KMS-11 (cell line): ENCODE measurements around the gene UBE2O.

Experiments
- H2AFZ ChIP-seq: fragments of 200-600 bp; sonication (generic); 2 replicates; pipeline ENCODE4 v1.6.1; 2016; ENCODE audit warnings: antibody characterized with exemption, mixed run types, low read depth
- H3K27ac ChIP-seq: fragments of 200-600 bp; sonication (generic); 2 replicates; pipeline ENCODE4 v1.6.1; 2016; ENCODE audit warnings: mild to moderate bottlenecking, mixed run types
- H3K27me3 ChIP-seq: fragments of 200-600 bp; sonication (generic); 2 replicates; pipeline ENCODE4 v1.6.1; 2017; ENCODE audit warnings: mild to moderate bottlenecking, low read depth, mixed run types, moderate library complexity; ENCODE audit not compliant: insufficient read depth
- H3K36me3 ChIP-seq: fragments of 200-600 bp; sonication (generic); 2 replicates; pipeline ENCODE4 v1.6.1; 2017; ENCODE audit warnings: mild to moderate bottlenecking, mixed run types; ENCODE audit not compliant: insufficient read depth
- H3K4me1 ChIP-seq: fragments of 200-600 bp; sonication (generic); 2 replicates; pipeline ENCODE4 v1.6.1; 2016; ENCODE audit warnings: mild to moderate bottlenecking, low read depth, mixed run types; ENCODE audit not compliant: poor library complexity, severe bottlenecking
- H3K4me2 ChIP-seq: fragments of 200-600 bp; sonication (generic); 2 replicates; pipeline ENCODE4 v1.7.0; 2016; ENCODE audit warnings: mild to moderate bottlenecking, mixed run types
- H3K4me3 ChIP-seq: fragments of 200-600 bp; sonication (generic); IDR thresholded peaks from 2 replicates; pipeline ENCODE4 v1.6.1; 2017; ENCODE audit warnings: low read depth, low read length, mixed read lengths; ENCODE audit not compliant: insufficient read depth
- H3K79me2 ChIP-seq: fragments of 200-600 bp; sonication (generic); 2 replicates; pipeline ENCODE4 v1.6.1; 2016; ENCODE audit warnings: low read depth, mixed run types; ENCODE audit not compliant: insufficient read depth
- H3K9ac ChIP-seq: fragments of 200-600 bp; sonication (generic); 2 replicates; pipeline ENCODE4 v1.6.1; 2016; ENCODE audit warnings: mild to moderate bottlenecking, mixed run types
- H4K20me1 ChIP-seq: fragments of 200-600 bp; sonication (generic); 2 replicates; pipeline ENCODE4 v1.6.1; 2016; ENCODE audit warnings: mild to moderate bottlenecking, mixed run types; ENCODE audit not compliant: insufficient read depth
- CTCF ChIP-seq: fragments of 200-600 bp; sonication (generic); conservative IDR thresholded peaks from 2 replicates; pipeline ENCODE4 v1.6.1; 2017; ENCODE audit warnings: low read depth, mild to moderate bottlenecking, antibody characterized with exemption, low read length, moderate library complexity, mixed read lengths

UBE2O gene

GRCh38 chr17:76356803-76357456 is 96.0 kb downstream of the UBE2O start:
- no peak for TF ChIP-seq CTCF
- H2AFZ ChIP-seq = no peak overlapping the region
- no peaks in the 10 kb centered on the region for H4K20me1 ChIP-seq
- no peaks in the 10 kb centered on the region for H3K36me3 ChIP-seq
- H3K4me2 ChIP-seq = no peak overlapping the region
- no peaks in the 10 kb centered on the region for H3K27me3 ChIP-seq
- peaks cover 17% of the 10 kb centered on the region for H3K4me1 ChIP-seq
- H3K4me3 ChIP-seq = no peak overlapping the region
- no peak overlapping the region for H3K9ac ChIP-seq
- H3K79me2 ChIP-seq = no peaks in the 10 kb centered on the region; the same call in 1 of the 2 replicates
- no peak overlapping the region for H3K27ac ChIP-seq

- peaks cover 9% of the 10 kb centered on the region for H3K79me2 ChIP-seq
- no peaks in the 10 kb centered on the region for H3K36me3 ChIP-seq
- H4K20me1 ChIP-seq = no peaks in the 10 kb centered on the region
- no peak overlapping the region for H3K9ac ChIP-seq
- TF ChIP-seq CTCF = no peak
- no peak overlapping the region for H3K27ac ChIP-seq
- peaks cover 21% of the 10 kb centered on the region for H3K4me1 ChIP-seq
- H3K4me2 ChIP-seq = peak overlapping the region; percentile 99
- H3K27me3 ChIP-seq = no peaks in the 10 kb centered on the region
- no peak overlapping the region for H3K4me3 ChIP-seq
- peak overlapping the region; percentile 66 for H2AFZ ChIP-seq
These were observed 98.1 kb downstream of the UBE2O start for GRCh38 chr17:76354747-76355310.

- Histone ChIP-seq H3K4me2 (peak overlapping the region; percentile 99), H3K36me3 (no peaks in the 10 kb centered on the region), H2AFZ (peak overlapping the region; percentile 95), H3K27me3 (no peaks in the 10 kb centered on the region), H3K27ac (peak overlapping the region; percentile 82), H4K20me1 (no peaks in the 10 kb centered on the region), H3K4me3 (no peak overlapping the region), H3K79me2 (peaks cover 9% of the 10 kb centered on the region), H3K9ac (peak overlapping the region; percentile 71), H3K4me1 (peaks cover 21% of the 10 kb centered on the region)
- no peak for TF ChIP-seq CTCF
These were observed 98.6 kb downstream of the UBE2O start for GRCh38 chr17:76354317-76354729.

DNA sequence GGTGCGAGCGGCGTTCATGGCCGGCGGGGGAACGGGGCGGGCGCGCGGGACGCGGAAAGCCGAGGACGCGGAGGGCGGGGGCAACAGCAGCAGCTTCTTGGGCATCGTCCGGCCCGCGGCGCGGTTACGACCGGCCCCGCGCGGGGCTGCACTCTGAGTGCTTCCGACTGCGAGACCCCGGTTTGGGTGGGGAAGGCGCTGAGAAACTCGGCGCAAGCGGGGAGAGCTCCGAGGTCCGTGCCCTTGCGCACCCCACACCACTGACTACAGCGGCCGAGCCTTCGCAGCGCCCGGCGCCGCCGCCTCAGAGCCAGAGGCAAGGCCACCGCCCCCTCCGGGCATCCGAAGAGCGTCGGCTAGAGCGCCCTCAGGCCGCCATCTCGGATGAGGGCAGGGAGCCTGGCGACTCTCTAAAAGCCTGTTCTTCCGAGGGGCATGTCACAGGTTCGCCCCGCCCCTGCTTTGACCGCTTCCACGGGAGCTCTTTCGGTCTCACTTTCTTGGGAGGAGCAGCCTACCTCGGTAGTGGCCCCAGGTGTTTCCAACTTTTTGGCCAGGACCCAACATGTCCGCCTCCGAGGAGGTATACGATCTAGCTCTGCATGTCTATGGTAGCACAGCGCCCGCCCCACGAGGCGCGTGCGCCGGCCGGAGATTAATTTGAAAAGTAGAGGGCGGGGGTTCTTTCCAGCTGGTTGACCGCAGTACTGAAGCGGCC is 99.2 kb downstream of the UBE2O start, which contains the start of gene PRPSAP1:
Gene PRPSAP1, minus strand, starts transcription at position 318 of the 718 bp plus-strand sequence. Its CDS starts 213 bp downstream, at position 105.
- Histone ChIP-seq H3K4me1 (peaks cover 21% of the 10 kb centered on the region), H3K4me3 (no peak within 1 kb of the TSS), H3K79me2 (peaks cover 9% of the 10 kb centered on the region), H3K27me3 (no peaks in the 10 kb centered on the region), H3K4me2 (peak within 1 kb of the TSS; percentile 99), H3K27ac (peak within 1 kb of the TSS; percentile 82), H3K9ac (peak within 1 kb of the TSS; percentile 71), H2AFZ (peak within 1 kb of the TSS; percentile 95), H3K36me3 (no peaks in the 10 kb centered on the region), H4K20me1 (no peaks in the 10 kb centered on the region)
- peak; percentile 58 for TF ChIP-seq CTCF
